ENCODE data around the gene ATP5F1E.

- TF ChIP-seq, protein P1, sequence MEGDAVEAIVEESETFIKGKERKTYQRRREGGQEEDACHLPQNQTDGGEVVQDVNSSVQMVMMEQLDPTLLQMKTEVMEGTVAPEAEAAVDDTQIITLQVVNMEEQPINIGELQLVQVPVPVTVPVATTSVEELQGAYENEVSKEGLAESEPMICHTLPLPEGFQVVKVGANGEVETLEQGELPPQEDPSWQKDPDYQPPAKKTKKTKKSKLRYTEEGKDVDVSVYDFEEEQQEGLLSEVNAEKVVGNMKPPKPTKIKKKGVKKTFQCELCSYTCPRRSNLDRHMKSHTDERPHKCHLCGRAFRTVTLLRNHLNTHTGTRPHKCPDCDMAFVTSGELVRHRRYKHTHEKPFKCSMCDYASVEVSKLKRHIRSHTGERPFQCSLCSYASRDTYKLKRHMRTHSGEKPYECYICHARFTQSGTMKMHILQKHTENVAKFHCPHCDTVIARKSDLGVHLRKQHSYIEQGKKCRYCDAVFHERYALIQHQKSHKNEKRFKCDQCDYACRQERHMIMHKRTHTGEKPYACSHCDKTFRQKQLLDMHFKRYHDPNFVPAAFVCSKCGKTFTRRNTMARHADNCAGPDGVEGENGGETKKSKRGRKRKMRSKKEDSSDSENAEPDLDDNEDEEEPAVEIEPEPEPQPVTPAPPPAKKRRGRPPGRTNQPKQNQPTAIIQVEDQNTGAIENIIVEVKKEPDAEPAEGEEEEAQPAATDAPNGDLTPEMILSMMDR (IDR thresholded peaks at IDR 0.05 in 4 of 5, conservative IDR thresholded peaks at IDR 0.05 in 1 of 5), result no peak
- no peak for TF ChIP-seq POLR2A (IDR thresholded peaks at IDR 0.05)
Observed at GRCh38 chr20:59016795-59017492, 15.2 kb downstream of the ATP5F1E start.

All from gastrocnemius medialis (tissue), 4 donors.